ENCODE measurements around the gene HDAC7. TPM values are rescaled to one million over a fixed set of nuclear protein-coding genes. Genes with fewer than 3 reads are reported as not detected.

HDAC7 gene
- total and polyA plus RNA-seq, 2 of the 13 experiments (the other 11 are each of a cell fraction or from before 2014, with no cell fraction given): 4.6 to 10.8 TPM

GRCh38 chr12:47852096-47852571 is 32.4 kb upstream of the HDAC7 start (continued):
- TF ChIP-seq REST (IDR thresholded peaks at IDR 0.05; ENCODE audit: borderline replicate concordance in 1 of 2, low read depth in 1 of 2, low read length in 2 of 2) (0 out of 4 replicates have a peak, but pooled peaks of 1 of the 2 experiments have one; percentile 23), ARNT2 (CRISPR knock-in tag; IDR thresholded peaks at IDR 0.05; ENCODE audit: low read depth) (no peak), CTCF (CRISPR knock-in tag; IDR thresholded peaks at IDR 0.05) (0 out of 2 replicates have a peak, but pooled peaks have one; percentile 15), NFRKB (IDR thresholded peaks at IDR 0.05) (no peak), ZNF574 (CRISPR knock-in tag; IDR thresholded peaks at IDR 0.05) (0 out of 2 replicates have a peak, but pooled peaks have one; percentile 17), JUN (CRISPR knock-in tag; IDR thresholded peaks at IDR 0.05) (no peak), DBP (CRISPR knock-in tag; IDR thresholded peaks at IDR 0.05; ENCODE audit: not compliant biosample characterization) (no peak), HNF4A (CRISPR knock-in tag; IDR thresholded peaks at IDR 0.05) (peak; percentile 76), BATF2 (CRISPR knock-in tag; IDR thresholded peaks at IDR 0.05) (no peak), TAF15 (IDR thresholded peaks at IDR 0.05; ENCODE audit: low read depth, low read length, poor library complexity, severe bottlenecking) (no peak), ATF7 (IDR thresholded peaks at IDR 0.05) (no peak), ATF7 (CRISPR knock-in tag; IDR thresholded peaks at IDR 0.05) (no peak), SNAI1 (CRISPR knock-in tag; IDR thresholded peaks at IDR 0.05; ENCODE audit: borderline replicate concordance) (no peak), RORA (CRISPR knock-in tag; IDR thresholded peaks at IDR 0.05) (no peak), SALL1 (CRISPR knock-in tag; IDR thresholded peaks at IDR 0.05) (peak; percentile 58), GTF2F1 (IDR thresholded peaks at IDR 0.05; ENCODE audit: low read length) (no peak), SIX4 (CRISPR knock-in tag; IDR thresholded peaks at IDR 0.05) (peak; percentile 56; the same call in 1 of the 2 replicates), FOXA1 (IDR thresholded peaks at IDR 0.05) (no peak), FOXA1 (CRISPR knock-in tag; IDR thresholded peaks at IDR 0.05) (peak; percentile 74)

Measured in HepG2 (cell line).